NK-92 (cell line): ENCODE measurements around the gene MINAR1.
"Not testable (repeated sequence)": the region's sequence is repeated elsewhere in the genome, so short reads cannot be mapped to it uniquely, and the experiment has no call there.

Experiments used
- DNase-seq: peaks from one replicate; lab custom pipeline; 2025; ENCODE audit not compliant: unreplicated experiment; lab: John Stamatoyannopoulos, UW

Gene MINAR1, protein sequence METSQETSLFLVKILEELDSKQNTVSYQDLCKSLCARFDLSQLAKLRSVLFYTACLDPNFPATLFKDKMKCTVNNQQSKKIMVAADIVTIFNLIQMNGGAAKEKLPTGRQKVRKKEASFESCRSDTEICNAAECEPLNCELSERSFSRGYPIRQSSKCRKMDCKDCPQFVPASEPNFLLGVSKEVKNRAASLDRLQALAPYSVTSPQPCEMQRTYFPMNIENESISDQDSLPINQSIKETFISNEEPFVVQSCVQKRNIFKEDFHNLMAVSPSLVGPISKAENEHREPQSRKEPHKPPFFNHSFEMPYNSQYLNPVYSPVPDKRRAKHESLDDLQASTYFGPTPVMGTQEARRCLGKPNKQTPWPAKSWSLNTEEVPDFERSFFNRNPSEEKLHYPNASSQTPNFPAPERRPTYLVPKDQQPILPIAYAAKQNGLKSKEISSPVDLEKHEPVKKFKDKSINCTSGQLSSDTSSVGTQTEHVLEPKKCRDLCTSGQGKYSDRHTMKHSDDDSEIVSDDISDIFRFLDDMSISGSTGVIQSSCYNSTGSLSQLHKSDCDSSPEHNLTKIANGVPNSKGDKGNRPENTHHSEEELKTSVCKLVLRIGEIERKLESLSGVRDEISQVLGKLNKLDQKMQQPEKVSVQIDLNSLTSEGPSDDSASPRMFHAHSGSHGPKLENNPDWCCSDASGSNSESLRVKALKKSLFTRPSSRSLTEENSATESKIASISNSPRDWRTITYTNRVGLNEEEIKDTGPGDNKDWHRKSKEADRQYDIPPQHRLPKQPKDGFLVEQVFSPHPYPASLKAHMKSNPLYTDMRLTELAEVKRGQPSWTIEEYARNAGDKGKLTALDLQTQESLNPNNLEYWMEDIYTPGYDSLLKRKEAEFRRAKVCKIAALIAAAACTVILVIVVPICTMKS

DNA sequence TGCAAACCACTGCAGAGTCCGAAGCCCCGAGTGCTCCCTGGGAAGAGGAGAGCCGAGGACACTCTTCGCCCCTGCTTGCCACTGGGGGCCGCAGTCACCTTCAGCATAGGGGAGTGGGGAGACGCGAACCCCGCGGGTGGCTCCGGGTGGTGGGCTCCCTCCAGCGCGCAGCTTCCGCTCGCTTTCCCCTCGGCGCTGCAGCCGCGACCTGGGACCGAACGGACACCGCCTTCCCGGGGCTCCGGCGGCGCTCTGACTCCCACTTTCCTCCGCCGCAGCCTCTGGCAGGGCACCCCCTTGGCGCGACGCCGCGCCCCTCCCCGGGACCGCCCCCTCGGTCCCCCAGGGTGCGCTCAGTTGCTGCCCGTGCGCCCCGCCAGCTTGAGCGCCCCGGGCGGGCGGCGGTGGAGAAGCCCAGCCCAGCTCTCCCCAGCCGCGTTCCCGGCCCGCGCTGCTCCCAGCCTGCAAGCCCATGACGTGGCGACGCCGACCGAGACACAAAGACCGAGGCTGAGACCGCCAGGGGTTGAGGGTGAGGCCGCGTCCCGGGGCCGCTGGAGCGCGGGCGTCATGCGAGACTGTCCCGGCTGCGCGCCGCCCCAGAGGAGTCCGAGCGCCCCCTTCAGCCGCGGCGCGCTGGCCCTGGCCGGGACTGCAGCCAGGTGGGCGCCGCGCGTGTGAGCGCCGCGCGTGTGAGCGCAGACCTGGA is at the start of gene MINAR1:
Gene MINAR1 (plus strand): TSS at position 701 of the 709 bp plus-strand sequence. CDS start 23,812 bp downstream, outside the sequence.
- DNase-seq = no peak

DNA sequence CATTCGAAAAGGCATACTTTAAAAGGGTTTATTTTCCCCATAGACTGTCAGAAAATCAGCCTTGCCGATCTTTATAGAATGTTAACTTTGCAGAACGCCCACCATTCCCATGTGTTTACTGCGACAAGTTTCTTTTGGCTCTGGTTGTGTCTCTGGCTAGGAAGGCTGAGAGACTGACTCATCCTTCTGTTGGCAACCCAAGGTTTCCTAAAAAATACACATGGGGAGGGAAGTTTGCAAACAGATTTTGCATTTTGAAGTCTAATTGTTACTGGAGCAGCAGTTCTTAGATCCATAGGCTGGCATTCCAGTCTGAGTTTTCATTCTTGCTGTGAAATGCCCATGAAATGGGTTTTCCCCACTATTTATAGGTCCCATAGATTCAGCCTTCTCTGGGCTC is 37.9 kb upstream of the MINAR1 start:
- no peak for DNase-seq

- DNase-seq = no peak
Measured at GRCh38 chr15:79396850-79397249, 35.3 kb upstream of the MINAR1 start.

DNA sequence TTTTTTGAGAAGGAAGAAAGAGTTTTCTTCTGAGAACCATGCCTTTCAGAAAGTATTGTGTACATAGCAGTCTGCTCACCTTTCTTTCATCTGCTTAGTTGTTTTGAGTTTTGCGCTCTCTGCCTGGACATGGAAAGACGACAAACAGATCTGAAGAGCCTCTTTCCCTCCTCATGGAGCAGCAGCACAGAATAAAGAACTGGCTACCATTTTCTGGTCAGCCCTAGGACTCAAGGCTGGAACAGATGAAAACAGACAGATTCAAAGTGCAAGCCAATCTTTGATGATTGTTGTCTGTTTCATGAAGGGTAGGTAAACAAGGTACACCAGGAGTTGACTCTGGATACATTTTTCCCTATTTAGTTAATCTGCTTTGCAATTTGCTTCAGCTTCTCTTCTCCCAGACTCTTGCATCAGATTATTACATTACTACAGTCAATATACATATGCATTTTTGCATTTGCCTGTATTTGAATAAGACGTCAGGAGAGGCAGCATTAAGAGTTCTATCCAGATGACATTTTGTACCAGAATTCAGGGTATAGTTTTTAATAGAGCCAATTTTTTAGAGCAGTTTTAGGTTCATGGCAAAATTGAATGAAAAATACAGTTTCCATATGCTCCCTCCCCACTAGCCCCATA is 34.7 kb upstream of the MINAR1 start:
- no peak for DNase-seq

DNA sequence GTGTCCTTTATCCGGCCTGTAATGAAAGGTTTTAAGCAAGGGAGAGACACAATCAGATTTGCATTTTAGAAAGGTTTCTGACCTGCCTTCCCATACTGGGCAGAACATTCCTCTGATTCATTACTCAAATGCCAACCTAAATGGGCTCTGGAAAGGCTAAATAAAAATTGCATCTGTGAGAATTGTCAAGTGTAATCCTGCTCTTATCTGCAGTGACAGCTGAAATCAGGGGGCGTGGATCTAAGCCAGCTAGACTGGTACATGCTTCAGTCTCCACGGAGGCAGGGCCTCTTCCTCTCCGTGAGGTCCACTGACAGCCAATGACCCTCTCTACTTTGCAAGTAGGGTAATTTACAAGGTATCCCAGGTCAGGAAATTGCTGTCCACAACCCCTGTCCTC is 32.5 kb upstream of the MINAR1 start:
- DNase-seq = no peak

GRCh38 chr15:79400650-79401049 is 31.5 kb upstream of the MINAR1 start:
- DNase-seq = no peak

DNA sequence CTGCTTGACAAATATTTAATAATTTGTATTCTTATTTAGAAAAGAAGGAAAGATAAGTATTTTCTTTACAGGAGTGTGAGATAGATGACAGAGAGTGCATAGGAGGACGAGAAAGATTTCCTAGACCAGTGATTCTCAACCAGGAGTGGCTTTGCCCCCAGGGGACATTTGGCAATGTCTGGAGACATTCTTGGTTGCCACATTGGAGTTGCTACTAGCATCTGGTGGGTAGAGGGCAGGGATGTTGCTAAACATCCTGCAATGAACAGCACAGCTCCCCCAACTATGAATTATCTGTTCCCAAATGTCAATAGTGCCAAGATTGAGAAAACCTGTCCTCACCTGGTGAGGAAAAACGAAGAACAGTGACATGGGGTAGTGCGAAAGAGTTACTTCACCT is 30.8 kb upstream of the MINAR1 start:
- DNase-seq = no peak

DNA sequence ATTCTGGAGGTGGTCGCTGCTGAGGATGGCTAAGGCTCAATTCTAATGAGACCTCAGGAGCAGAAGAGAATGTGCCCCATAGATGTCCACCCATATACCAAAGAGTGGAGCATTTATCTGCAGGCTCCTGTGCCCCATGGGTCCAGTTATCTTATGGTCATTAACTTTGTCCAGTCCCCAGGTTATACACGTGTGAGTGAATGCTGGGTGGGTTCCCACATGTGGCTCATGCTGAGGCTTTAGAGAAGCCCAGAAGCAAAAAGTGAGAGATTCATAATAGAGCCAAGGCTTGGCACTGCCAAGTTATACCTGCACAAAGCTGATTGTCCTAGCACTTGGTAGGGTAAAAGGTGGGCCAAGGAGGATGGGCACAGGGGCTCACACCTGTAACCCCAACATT is 30.0 kb upstream of the MINAR1 start:
- DNase-seq = no peak

DNA sequence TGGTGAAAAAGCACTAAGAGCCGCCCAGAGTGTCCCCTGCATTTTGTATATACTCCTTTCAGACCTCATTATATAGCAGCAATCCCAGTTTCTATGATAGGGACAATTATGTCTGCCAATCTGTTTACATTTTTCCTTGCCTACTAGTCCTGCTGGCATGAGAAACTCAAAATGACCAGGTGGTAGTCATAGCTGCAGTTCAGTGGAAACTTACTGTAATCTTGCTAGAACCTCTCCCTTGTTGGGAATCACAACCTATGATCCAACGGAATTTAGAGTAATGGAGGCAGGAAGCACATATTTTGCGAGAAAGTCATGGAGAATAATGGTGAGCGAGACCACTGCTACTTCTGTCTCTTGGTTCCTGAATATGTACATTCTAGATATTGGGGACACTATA is 28.6 kb upstream of the MINAR1 start:
- no peak for DNase-seq

GRCh38 chr15:79406210-79406609 is 25.9 kb upstream of the MINAR1 start:
- DNase-seq = no peak

DNA sequence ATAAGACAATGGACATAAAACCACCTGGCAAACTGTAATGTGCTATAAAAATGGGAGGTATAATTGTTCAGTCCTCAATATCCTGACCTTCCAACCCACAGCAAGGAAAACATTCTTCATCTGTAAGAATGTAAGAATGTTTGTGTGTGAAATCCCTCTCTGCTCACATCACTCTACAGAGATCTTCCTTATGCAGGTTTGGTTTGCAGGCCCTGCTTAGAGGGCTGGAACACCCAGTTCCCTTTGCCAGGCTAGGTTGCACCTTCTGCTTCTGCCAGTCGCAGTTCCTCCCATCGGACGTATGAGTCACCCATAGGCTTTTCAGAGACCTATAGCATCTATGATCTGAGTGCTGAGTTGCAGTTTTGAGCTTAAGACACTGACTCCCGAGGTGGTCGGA is 24.1 kb upstream of the MINAR1 start:
- no peak for DNase-seq

- DNase-seq = no peak
Measured at GRCh38 chr15:79410237-79410636, 21.9 kb upstream of the MINAR1 start.

GRCh38 chr15:79412010-79412409 is 20.1 kb upstream of the MINAR1 start:
- DNase-seq = no peak

DNA sequence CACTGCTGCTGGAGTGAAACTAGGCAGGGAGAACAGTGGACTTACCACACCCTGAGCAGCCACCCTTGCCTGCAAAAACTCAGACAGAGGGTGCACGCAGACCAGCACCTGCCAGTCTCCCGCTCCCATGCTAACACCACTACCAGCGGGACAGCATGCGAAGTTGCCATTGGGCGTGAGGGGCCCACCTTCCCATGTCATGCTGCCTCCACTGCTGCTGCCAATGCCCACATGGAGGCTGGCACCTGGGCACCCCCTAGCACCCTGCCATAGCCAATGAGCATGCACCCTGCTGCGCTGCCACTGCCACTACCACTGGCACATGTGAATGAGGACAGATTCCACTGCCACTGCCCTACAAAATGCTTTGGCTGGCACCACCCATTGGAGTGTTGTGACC is 19.7 kb upstream of the MINAR1 start:
- no peak for DNase-seq

GRCh38 chr15:79416876-79417275 is 15.3 kb upstream of the MINAR1 start:
- no peak for DNase-seq

- DNase-seq = no peak
Measured at GRCh38 chr15:79418693-79419279, 13.3 kb upstream of the MINAR1 start.

- DNase-seq = no peak
Measured at GRCh38 chr15:79425591-79426295, 6.4 kb upstream of the MINAR1 start.

DNA sequence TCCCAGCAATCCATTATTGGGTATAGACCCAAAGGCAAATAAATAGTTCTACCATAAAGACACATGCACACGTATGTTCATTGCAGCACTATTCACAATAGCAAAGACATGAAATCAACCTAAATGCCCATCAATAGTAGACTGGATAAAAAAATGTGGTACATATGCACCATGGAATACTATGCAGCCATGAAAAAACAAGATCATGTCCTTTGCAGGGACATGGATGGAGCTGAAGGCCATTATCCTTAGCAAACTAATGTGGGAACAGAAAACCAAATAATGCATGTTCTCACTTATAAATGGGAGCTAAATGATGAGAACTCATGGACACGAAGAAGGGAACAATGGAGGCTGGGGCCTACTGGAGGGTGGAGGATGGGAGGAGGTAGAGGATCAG is 5.2 kb upstream of the MINAR1 start:
- not testable (repeated sequence) for DNase-seq

DNA sequence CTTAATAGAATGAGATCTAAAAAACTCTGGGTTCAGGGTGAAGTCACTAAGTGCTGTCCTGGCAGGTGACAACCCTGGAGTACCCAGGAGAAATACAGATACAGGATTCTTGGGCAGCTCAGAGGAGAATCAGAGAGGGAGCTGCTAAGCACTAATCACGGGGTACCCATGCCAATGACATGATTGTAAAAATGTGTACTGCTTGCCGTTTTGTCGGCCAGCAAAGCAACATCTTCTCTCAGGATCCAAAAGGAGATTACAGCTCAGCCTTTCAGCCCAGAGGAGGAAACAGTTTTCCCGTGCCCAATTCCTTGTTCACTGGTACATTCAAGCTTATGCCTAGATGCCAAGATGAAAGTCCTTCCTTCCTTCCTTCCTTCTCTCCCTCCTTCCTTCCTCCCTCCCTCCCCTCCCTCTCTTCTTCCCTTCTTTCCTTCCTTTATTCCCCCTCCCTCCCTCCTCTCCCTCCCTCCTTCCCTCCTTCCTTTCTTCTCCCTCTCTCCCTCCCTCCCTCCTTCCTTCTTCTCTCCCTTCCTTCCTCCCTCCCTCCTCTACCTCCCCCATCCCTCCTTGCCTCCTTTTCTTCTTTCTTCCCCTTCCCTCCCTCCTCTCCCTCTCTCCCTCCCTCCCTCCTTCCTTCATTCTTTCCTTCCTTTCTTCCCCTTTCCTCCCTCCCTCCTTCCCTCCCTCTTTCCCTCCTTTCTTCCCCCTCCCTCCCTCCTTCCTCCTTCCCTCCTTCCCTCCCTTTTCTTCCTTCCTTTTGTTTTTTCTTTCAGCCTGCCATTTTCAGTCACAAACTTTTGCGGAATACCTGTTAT is 4.1 kb upstream of the MINAR1 start:
- DNase-seq = no peak
